Measurements from ENCODE around the gene KIZ. TPM values are rescaled to one million over a fixed set of nuclear protein-coding genes. Genes with fewer than 3 reads are reported as not detected.
"Not testable (repeated sequence)": the region's sequence is repeated elsewhere in the genome, so short reads cannot be mapped to it uniquely, and the experiment has no call there.

KIZ gene
- polyA plus RNA-seq, 1 donor = 46.6 TPM

DNA sequence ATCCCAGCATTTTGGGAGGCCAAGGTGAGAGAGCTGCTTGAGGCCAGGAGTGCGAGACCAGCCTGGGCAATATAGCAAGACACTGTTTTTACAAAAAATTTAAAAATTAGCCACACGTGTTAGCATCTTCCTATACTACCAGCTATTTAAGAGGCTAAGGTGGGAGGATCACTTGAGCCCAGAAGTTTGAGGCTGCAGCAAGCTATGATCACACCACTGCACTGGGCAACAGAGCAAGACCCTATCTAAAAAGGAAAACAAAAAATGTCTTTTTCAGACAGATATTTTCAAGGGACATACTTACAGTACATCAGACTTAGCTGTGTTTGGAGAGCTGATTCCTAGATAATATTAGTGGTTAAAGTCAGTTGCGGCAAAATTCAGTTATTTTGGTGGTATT is 104.3 kb downstream of the KIZ start:
- DNase-seq = no peak

- DNase-seq = no peak
Measured at GRCh38 chr20:21230686-21231085, 104.8 kb downstream of the KIZ start.

DNA sequence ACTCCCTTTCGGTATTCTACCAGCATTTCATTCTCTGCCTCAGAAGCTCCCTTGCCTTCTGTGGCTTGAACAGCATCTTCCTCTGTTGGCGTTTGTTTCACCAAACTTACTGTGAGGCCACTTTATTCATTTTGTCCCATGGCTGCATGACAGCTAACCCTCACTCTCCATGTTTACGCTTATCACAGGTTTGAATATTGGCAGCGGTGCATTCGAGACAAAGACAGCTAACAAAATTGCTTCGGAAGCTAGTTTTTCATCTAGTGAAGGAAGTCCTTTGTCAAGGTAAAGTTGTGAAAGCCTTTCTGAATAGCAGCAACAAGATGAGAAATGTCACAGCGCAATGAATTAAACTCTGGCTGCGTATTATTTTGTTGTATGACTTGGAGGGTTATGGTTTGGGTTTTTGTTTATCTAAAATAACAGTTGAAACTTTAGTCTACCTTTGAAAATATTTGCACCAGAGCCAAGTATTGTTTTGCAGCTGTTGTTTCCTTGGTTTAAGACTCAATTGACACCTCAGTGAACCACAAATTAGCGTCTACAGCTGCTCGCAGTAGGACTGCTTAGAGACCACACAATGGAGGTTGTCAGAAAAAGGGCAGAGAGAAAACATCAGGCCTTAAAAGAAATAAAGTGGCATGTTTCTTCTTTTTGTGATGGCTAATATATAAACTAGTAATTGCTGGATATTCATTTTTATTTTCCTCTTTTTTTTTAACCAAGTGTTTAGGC is 106.8 kb downstream of the KIZ start:
- DNase-seq = no peak

DNA sequence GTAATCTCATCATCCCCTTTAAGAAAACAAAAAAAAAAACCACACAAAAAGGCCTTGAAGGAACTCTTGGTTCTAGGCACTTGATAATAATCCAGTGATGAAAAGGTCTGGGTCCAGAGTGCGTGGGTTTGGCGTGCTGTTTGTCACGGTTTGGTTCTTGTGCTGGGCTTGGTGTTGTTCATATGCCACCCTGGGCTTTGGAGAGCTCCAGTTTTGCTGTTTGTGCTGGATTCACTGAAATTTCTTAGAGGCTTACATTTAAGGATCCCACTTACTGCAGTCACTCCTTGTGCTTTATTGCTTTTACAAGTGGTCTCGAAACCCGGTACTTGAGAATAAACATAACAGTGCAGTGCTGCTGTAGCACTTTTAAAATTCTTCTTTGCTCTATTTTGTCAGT is 108.4 kb downstream of the KIZ start:
- no peak for DNase-seq

- DNase-seq = no peak
Measured at GRCh38 chr20:21234806-21235483, 109.1 kb downstream of the KIZ start.

GRCh38 chr20:21235484-21236445 is 109.9 kb downstream of the KIZ start:
- DNase-seq = peak; percentile 60

- DNase-seq = no peak
Measured at GRCh38 chr20:21237956-21238799, 112.3 kb downstream of the KIZ start.

- DNase-seq = no peak
Measured at GRCh38 chr20:21238818-21239536, 113.1 kb downstream of the KIZ start.

GRCh38 chr20:21240394-21240793 is 114.5 kb downstream of the KIZ start:
- DNase-seq = no peak

DNA sequence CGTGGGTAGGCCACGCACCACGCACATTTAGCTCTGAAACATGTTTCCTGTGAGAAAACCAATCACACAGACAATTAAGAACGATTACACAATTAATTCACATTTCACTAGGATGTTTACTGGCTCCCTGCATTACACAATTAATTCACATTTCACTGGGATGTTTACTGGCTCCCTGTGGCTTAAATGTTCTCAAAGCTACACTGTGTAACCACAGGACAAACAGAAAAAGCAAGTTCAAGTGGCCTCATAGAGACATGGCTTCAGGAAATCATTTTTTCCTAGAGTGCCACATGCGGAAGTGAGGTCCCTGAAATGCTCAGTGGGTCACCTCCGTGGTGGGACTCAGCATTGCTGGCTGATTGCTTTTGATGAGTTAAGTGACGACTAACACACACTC is 115.5 kb downstream of the KIZ start:
- DNase-seq = no peak

DNA sequence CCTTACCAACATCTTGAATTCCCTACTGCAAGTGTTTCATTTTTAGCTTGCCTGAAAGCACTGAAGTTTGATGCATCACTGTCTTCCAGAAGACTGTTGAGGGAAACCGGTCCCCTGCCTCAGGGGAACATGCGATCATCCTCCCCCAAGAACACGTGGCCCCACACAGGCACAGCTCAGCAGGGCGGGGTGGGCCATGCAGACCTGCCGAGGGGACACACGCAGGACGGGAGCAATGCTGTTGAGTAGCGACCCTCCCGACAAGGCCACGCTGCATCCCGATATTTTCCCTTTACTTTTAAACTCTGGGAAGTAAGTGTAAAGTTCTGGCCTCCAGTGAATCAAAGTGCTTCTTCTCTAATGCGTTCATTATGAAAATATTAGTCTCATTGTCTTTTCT is 117.9 kb downstream of the KIZ start:
- DNase-seq = no peak

- no peak for DNase-seq
Measured at GRCh38 chr20:21244808-21245207, 118.9 kb downstream of the KIZ start.

DNA sequence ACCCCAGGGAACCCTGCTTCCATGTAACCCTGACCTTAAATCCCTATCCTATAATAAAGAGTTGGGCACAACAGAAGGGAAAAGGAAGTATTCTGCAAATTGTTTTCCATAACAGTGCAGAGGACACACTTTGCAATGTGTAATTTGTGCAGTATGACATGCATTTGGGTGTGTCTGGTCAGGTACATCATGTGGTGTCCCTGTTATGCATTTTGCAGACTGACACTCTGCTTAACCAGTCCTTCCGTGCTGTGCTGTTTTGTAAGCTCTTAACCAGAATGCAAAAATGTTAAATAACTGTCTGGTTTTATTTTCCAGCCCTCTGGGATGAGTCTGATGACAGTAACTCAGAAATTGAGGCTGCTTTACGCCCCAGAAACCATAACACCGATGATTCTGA is 120.3 kb downstream of the KIZ start:
- DNase-seq = no peak

DNA sequence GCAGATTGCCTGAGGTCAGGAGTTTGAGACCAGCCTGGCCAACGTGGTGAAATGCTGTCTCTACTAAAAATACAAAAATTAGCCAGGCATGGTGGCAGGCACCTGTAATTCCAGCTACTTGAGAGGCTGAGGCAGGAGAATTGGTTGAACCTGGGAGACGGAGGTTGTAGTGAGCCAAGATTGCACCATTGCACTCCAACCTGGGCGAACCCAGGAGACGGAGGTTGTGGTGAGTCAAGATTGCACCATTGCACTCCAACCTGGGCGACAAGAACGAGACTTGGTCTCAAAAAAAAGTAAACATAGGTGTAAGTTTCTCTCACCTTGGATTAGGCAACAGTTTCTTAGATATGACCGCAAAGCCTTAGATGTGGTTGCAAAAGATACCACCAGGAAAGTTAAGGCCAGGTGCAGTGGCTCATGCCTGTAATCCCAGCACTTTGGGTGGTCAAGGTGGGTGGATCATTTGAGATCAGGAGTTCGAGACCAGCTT is 121.8 kb downstream of the KIZ start:
- DNase-seq = not testable (repeated sequence)

- DNase-seq = no peak
Measured at GRCh38 chr20:21251278-21251677, 125.4 kb downstream of the KIZ start.

GRCh38 chr20:21257192-21257591 is 131.3 kb downstream of the KIZ start:
- no peak for DNase-seq

- DNase-seq = no peak
Measured at GRCh38 chr20:21258411-21258810, 132.5 kb downstream of the KIZ start.

DNA sequence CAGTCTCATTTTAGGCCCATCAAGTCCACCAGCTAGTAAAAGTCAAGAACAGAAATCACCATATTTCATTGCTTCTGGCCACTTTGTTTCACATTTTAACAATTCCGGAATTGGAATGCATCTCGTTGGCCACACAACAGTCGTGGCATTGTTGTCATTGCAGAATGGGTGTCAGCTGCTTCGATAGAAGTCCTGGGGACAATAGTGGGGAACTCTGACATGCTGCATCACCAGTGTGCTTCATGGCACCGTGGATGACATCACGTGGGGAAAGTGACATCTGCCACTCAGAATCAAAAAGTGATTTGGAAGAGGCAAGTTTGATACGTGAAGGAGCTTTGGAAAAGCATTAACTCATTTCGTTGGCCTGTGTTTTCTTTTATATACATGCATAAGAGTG is 133.5 kb downstream of the KIZ start:
- no peak for DNase-seq

DNA sequence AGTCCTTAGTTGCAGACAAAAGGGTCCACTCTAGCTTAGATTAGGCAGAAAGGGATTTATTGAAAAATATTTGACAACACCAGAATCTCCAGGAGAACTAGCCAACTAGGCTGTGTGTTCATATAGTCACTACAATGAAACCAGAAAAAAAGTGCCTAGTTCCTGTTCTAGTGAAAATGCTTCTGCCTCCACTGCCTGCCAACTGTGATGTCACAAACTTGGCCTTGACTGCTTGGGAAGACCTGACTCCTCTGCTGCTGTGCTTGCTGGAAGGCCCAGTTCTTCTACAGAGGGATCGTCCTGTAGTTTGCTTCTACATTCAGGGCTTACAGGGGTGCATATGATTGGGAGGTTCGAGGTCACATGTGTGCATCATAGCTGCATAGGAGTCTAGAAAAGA is 136.9 kb downstream of the KIZ start:
- no peak for DNase-seq

DNA sequence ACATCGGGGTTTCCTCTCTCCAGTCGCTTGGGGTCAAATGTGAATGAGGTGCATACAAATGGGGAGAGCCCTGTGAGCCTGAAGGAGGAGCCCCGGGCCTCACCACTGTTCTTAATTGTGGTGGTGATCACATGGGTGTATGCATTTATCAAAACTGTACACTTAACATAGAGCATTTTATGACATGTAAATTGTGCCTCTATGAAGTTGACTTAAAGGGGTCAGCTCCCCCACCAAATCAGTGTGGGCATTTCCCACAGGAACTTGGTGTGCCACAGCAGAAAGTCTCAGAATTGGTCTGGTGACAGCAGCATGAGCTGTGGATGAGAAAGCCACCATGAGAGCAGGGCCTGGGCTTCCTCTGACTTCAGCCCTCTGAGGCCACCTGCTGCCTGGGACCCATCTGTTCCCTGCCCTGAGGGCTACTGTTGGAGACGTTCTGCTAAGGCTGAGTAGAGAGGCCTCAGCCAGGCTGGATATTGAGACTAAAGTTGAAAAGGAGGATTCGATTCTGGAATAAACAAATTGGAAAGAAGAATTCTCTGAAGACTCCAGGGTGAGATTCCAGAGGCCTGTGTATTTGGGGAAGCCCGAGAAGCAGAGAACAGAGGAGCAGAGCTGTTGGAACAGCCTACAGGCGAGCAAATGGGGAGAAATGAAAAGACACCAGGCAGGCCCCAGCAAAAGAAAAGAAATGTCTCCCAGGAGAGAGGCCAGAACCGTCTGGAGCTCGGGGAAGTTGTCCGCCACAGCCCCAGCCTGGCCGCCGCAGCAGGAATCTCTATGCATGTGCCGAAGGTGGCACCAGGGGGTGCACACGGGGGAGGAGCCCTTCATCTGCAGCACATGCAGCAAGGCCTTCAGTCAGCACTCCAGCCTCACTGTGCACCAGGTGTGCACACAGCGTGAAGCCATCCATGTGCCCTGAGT is 139.6 kb downstream of the KIZ start:
- DNase-seq = no peak
